ENCODE data around the gene PPIG.
A peak's percentile ranks its signal among the peaks of the same experiment; 100 is the strongest.
"Not testable (repeated sequence)": the region's sequence is repeated elsewhere in the genome, so short reads cannot be mapped to it uniquely, and the experiment has no call there.

The PPIG gene

GRCh38 chr2:169596546-169596945 is 12.4 kb downstream of the PPIG start:
- not testable (repeated sequence) for DNase-seq

DNA sequence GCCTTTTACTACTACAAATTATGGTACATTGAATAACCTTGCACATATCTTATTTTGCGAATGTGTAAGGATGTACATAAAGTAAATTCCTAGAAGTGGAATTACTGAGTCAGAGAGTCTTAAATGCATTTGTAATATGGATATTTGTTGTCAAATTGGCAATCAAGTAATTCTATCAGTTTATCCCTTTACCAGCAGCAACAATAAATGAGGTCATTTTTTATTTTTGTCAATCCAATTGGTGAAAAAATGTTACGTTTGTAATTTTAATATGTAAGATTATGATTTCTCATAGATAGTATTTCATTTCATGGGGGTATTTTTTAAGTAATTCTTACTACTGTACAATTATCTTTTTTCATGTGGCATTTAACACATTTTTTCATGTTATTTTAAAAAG is 14.8 kb downstream of the PPIG start:
- no peak for DNase-seq

DNA sequence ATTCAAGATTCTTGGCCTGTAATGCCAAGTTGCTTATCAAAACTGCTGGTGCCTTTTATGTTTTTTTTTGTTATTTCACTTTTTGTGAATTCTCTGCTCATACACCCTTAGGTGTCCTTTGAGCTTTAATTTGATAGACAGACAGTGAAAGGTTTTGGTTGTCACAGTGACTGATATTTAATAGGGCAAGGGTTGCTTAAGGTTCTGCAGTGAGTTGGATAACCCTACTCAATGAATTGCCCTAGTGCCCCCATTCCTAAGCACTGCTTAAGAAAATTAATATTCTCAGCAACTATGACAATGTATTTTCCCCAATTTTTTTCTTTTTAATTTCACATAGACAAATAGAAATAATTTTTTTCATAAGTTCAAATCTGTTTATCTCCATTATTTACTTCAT is 15.4 kb downstream of the PPIG start:
- no peak for DNase-seq

GRCh38 chr2:169609264-169609663 is 25.1 kb downstream of the PPIG start:
- no peak for DNase-seq

DNA sequence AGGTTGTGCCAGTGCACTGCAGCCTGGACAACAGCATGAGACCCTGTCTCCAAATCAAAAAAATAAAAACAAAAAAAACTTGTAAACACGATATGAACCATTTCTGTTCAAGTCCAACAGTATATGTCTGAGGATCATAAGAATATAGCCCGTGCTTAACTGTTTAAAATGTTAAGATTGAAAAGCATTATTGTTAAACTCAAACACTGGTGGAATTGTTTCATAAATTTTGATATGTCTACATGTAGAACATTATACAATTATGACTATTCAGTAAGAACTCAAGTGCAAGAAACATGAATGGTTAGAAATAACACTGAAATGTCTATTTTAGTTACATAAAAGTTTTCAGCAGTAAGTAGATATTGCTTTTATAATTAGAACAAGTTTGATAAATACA is 29.7 kb downstream of the PPIG start:
- DNase-seq: no peak

GRCh38 chr2:169615982-169616381 is 31.8 kb downstream of the PPIG start:
- DNase-seq: not testable (repeated sequence)

DNA sequence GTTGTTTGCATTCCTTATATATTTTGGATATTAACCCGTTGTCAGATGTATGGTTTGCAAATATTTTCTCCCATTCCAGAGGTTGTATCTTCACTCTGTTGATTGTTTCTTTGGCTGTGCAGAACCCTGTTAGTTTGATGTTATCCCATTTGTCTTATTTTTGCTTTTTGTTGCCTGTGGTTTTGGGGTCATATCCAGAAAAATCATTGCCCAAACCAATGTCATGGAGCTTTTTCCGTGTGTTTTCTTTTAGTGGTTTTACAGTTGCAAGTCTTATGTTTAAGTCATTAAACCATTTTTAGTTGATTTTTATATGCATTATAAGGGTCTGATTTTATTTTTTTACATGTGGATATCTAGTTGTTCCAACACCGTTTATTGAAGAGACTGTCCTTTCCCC is 35.8 kb downstream of the PPIG start:
- no peak for DNase-seq

GRCh38 chr2:169620509-169620908 is 36.4 kb downstream of the PPIG start:
- no peak for DNase-seq

GRCh38 chr2:169623235-169623634 is 39.1 kb downstream of the PPIG start:
- no peak for DNase-seq

DNA sequence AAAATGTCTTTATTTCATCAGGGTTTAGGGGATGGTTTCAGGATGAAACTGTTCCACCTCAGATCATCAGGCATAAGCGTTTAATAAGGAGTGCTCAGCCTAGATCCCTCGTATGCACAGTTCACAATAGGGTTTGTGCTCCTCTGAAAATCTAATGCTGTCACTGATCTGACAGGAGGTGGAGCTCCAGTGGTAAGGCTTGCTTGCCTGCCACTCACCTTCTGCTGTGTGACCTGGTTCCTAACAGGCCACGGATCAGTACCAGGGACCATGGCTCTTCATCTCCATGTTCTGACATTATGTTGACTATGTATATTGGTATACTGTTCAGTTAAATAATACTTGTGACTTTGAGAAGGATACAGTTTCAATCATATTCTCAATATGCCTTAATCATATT is 41.6 kb downstream of the PPIG start:
- no peak for DNase-seq

GRCh38 chr2:169636440-169637097 is 52.4 kb downstream of the PPIG start:
- DNase-seq: no peak

DNA sequence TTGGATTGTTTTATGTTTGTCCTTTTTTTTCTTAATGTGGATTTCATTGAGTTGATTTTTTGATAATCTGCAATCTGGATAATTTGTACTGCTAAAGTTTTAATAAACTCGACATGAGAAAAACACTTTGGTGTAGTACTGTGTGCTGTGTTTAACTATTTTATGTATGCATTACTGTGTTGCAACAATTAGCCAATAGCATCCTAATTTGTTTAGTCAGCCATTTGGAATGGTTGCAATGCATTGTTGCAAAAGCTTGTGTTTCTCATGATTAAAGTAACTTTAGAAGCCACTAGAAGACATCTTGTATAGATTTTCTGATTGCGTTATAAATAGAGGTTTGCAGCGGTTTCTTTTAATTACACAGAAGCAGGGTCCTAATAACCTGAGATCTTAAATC is 53.5 kb downstream of the PPIG start:
- peak; percentile 3 for DNase-seq

- no peak for DNase-seq
Observed at GRCh38 chr2:169640104-169640503, 56.0 kb downstream of the PPIG start.

GRCh38 chr2:169641464-169641863 is 57.3 kb downstream of the PPIG start:
- DNase-seq: no peak

DNA sequence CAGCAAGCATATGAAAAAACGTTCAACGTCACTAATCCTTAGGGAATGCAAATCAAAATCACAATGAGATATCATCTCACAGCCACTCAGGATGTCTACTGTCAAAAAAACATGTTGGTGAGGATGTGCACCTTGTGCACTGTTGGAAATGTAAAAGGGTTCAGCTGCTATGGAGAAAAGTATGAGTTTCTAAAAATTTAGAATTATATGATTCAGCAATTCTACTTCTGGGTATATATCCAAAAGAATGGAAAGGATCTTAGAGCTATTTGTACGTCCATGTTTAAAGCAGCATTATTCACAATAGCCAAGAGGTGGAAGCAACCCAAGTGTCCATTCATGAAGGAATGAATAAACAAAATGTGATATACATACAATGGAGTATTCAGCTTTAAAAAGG is 60.0 kb downstream of the PPIG start:
- DNase-seq: no peak

GRCh38 chr2:169647496-169647895 is 63.3 kb downstream of the PPIG start:
- no peak for DNase-seq

DNA sequence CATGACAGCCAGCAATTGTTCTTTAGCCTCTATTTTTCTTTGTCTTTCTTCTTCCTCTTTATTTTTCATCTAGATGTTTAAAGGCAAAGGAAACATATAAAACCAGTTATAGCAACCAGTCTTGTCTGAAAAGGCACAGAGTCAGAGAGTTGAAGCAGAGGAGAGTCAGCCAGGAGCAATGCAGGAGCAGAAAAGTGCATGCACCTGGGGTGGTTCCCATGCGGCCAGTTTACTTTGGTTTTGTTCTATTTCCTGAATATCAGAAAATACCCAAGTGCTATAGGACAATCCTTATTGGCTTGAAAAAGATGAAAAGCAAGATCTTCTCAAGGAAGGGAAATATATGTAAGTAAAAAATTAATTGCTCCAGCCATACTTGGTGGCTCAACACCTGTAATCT is 65.1 kb downstream of the PPIG start:
- no peak for DNase-seq

- DNase-seq: no peak
Observed at GRCh38 chr2:169653636-169654035, 69.5 kb downstream of the PPIG start.

- no peak for DNase-seq
Observed at GRCh38 chr2:169656164-169656563, 72.0 kb downstream of the PPIG start.

DNA sequence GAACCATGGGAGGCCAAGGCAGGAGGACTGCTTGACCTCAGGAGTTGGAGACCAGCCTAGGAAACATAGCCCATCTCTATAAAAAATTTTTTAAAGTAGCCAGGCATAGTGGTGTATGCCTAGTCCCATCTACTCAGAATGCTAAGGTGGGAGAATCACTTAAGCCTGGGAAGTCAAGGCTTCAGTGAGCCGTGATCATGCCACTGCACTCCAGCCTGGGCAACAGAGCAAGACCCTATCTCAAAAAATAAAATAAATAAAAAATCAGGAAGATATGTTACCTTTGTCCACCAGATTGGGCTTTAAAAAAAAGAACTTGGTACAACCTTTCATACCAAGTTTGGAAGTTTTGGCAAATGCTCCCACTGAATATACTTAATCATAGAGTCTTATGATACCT is 74.7 kb downstream of the PPIG start:
- DNase-seq: no peak

- DNase-seq: no peak
Observed at GRCh38 chr2:169659320-169659719, 75.2 kb downstream of the PPIG start.

GRCh38 chr2:169661265-169661664 is 77.1 kb downstream of the PPIG start:
- no peak for DNase-seq

DNA sequence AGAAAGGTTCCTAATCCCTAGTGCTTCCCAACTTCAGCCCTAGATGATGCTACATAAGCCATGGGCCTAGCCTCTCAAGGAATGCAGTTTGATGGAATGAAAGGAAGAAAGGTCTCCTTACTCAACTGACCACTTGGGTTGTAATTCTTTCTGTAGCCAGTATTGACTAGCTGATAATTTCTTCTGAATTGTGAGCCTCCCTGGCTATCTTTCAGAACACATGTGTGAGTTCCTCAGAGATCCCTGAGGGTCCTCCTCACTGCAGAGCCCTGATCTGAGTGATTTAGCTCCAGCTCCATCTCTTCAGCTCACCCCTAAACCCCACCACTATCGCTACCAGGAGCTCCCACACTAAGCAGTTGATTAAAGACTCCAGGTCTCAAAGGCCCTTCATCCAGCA is 78.6 kb downstream of the PPIG start:
- no peak for DNase-seq

GRCh38 chr2:169663247-169663646 is 79.1 kb downstream of the PPIG start:
- DNase-seq: no peak

DNA sequence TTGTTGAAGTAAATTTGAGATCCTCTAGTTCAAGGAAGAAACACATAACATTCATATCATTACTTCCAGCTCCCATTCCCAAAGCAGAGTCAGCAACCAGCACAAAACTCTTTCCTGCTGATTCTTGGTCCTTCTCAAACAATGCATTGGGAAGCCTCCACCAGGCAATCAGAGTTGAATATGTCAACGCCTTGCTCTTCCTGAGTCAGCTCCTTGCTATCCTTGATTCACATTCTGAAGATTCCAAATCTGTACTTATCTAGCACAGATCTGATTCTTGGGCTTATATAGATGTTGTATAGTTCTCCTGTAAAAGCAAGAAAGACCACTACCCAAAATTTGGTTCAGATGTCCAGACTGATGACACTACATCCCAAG is 80.4 kb downstream of the PPIG start:
- peak; percentile 28 for DNase-seq
